Stimulated activated CD4-positive, alpha-beta T cell treated with anti-CD3 and anti-CD28 coated beads, Interleukin-4, amount 100 ng/mL, for 48 hours (primary cell): Measurements from ENCODE around the gene C9orf72.
"Not testable (repeated sequence)": the region's sequence is repeated elsewhere in the genome, so short reads cannot be mapped to it uniquely, and the experiment has no call there.

Experiments
- DNase-seq, 2 donors: peaks; one replicate each; pipeline ENCODE4 v3.0.0-alpha.2; 2020; ENCODE audit warnings: low read depth in 2 of 2

The C9orf72 gene

DNA sequence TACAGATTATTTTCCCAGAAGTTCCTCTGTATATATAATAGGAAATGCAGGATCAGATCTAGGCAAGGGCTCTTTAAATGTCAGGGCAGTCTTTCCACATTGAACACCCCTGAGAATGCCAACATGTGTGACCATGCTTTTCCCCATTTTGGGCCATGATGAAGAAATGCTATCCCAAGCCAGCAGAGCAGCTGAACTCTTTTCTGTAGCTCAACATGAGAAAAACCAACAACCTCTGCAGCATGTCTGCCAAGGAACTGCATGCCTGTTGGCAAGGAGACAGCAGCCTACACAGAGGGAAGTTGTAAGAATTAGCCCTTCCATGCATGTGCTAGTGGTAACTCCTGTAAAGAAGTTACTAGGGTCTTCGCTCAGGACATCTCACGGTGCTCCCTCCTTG, 58.7 kb downstream of the C9orf72 start:
- no peak for DNase-seq

DNA sequence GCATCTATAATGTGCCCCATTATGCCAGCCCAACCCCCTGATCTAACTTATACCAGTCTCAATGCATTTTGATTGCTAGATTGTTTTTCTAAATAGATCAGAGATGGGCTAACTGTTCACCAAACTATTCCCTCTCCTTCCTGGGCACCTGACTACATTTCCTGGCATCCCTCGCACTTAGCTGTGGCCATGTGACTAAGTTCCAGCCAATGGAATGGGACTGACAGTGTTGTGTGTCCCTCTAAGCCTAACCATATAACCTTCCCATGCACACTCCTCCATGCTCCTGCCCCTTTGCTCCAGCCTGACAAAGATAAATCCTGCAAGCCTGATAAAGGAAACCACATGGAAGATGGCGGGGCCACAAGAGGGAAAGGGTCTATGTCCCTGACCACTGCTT, 61.5 kb downstream of the C9orf72 start:
- no peak for DNase-seq

- no peak for DNase-seq
Observed at GRCh38 chr9:27510780-27511179, 62.5 kb downstream of the C9orf72 start.

DNA sequence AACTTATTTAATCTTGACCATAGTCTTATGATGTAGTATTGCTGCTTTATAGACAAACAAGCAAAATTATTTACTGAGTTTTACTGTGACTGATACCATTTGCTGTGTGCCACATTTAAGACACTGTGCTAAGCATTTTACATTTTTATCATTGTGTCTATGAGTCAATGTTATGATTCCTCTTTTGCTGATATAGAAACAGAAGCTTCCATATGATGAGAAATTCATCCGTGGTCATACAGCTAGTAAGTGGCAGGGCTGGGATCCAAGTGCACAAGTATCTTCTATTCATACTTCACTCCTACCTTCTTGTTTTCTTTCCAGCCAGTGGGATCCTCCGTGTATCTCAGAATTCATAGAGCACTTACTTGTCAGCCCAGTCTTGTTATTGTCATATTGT, 66.3 kb downstream of the C9orf72 start:
- DNase-seq: no peak

DNA sequence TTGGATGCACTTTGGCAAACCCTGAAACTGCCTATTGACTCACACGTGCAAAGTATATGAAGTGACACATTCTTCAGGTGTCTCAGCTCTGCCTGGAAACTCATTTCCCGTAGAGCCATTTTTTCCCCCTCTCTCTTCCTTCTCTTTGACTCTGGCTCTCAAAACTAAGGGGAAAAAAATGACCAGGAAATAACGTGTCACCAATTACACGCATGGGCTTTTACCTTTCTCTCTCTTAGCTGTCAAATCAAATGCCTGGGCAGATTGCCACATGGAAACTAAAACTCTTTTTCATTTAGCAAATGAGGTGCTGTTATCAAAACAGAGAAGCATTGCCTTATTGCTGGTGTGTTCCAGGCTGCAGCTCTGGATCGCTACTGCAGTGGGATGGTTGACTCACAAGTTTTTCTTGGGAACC, 67.5 kb downstream of the C9orf72 start:
- no peak for DNase-seq

GRCh38 chr9:27504259-27504658, 69.0 kb downstream of the C9orf72 start:
- no peak for DNase-seq

DNA sequence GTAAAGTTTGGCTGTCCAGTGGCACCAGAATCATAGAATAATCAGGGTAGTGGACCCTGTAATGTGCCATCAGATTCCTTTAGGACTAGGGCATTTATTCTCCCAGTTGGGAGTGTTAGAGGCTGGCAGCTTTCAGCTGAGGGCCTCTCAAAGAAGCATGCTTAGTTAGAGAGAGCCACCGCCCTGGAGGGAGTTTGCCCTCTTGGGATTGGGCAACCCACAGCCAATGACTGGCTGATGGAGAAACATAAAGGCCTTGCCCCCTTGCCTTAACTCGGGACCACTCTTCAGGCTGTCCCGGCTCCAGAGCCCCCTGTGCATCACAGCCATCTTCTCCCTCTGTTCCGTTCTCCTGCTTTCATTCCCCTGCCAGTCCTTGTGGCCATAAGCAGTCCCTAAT, 69.7 kb downstream of the C9orf72 start:
- no peak for DNase-seq

GRCh38 chr9:27500902-27501301, 72.4 kb downstream of the C9orf72 start:
- not testable (repeated sequence) for DNase-seq

- DNase-seq: no peak
Observed at GRCh38 chr9:27499451-27499850, 73.8 kb downstream of the C9orf72 start.

DNA sequence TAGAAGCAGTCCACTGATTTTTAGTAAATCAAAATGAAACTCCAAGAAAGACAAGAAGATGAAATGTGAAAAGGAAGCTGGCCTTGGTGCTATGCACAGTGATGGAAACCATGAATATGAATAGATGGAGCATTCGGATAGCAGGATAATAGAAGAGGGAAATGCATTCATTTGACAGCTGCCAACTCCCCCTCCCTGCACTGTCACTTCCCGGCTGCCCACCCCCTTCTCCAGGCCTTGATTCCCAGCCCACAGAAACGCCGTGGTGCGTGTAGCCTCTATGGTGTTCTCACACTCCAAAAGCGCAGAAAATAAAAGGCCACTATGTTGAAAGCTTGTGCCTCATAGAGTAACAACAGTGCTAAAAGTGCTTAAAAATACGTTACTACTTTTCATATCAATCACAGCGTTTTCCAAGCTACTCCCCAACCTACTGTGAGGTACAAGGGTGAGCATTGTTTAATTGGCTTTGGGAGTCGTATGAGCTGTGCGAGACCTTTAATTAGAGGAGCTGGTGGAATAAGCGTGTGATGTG, 75.3 kb downstream of the C9orf72 start:
- DNase-seq: no peak
